Thyroid gland (tissue), 4 donors: ENCODE measurements around the gene PIM3. TPM values are rescaled to one million over a fixed set of nuclear protein-coding genes. Genes with fewer than 3 reads are reported as not detected.
"Not testable (repeated sequence)": the region's sequence is repeated elsewhere in the genome, so short reads cannot be mapped to it uniquely, and the experiment has no call there.

Experiments used
- DNase-seq, 2 donors: peaks; one replicate each; pipeline ENCODE4 v3.0.0-alpha.2; 2019
- H3K27ac ChIP-seq, 3 donors: fragments of 200-600 bp; sonication (generic); 1 replicate in 2 of 3; 2 replicates in 1 of 3; pipeline ENCODE4 v1.5.1; 2016 to 2019; ENCODE audit warnings: mild to moderate bottlenecking in 1 of 3, moderate library complexity in 1 of 3
- H3K27me3 ChIP-seq: fragments of 200-600 bp; sonication (generic); one replicate; pipeline ENCODE4 v1.5.1; 2019
- H3K36me3 ChIP-seq, 2 donors: fragments of 200-600 bp; sonication (generic); one replicate each; pipeline ENCODE4 v1.5.1; 2016 to 2019
- H3K4me1 ChIP-seq, 2 donors: fragments of 200-600 bp; sonication (generic); one replicate each; pipeline ENCODE4 v1.5.1; 2017 to 2019
- H3K4me3 ChIP-seq, 3 donors: fragments of 200-600 bp; sonication (generic); replicated peaks in 1 of 3; 1 replicate in 2 of 3; 2 replicates in 1 of 3; pipeline ENCODE4 v1.5.1; 2016; ENCODE audit warnings: mild to moderate bottlenecking in 1 of 3
- H3K9me3 ChIP-seq: fragments of 200-600 bp; sonication (generic); one replicate; pipeline ENCODE4 v1.5.1; 2017
- POLR2A ChIP-seq, 2 donors: fragments of 450-650 bp; IDR thresholded peaks; one replicate each; pipeline ENCODE4 v1.6.1; 2017; ENCODE audit warnings: antibody characterized with exemption in 2 of 2, mild to moderate bottlenecking in 2 of 2, moderate library complexity in 1 of 2
- WGBS, 2 donors: methylation state at CpG; one replicate each; pipeline ENCODE4 v1.1.5; 2017; 5-methylcytosine and 5-hydroxymethylcytosine counted together
- intact Hi-C: fragments of 100-400 bp; cut with DNase I; formaldehyde crosslinking; loops from one replicate; pipeline ENCODE4 v1.15.1; 2023
- total RNA-seq, 4 donors: library from RNA; depleted of rRNA; stranded (reverse); fragments of >200 nt; gene quantifications; one replicate each; pipeline ENCODE4 v1.2.3, GENCODE V29; 2016
- TF ChIP-seq, protein P1 (sequence below), 6 experiments: fragments of 200-600 bp in 3 of 6; fragments of 450-650 bp in 3 of 6; sonication (generic) in 3 of 6; IDR thresholded peaks; one replicate each; pipeline ENCODE4 v1.5.1; 2016 to 2019; ENCODE audit warnings: antibody characterized with exemption in 6 of 6, mild to moderate bottlenecking in 2 of 6, inconsistent platforms in 1 of 6, moderate library complexity in 1 of 6

PIM3 gene
- total RNA-seq, 4 donors from 2014 or later = 45.4 to 108 (median 73.2) TPM

DNA sequence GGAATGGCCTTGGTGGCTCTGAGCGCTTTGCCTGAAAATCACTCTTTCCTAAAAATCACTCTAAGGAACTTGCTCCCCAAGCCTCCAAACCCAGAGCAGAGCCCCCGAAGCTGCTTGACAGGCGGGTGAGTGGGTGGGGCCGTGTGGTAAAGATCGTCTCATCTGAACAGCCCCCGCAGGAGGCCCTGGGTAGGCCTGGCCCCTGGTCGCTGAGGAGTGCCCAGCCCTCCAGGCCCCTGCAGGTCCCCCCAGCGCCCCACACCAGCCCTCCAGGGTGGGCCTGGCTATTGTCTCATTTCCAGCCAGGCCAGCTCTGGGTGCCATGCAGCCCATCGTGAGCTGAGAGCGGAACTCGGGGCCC lies 17.2 kb upstream of the PIM3 start:
- H3K27me3 ChIP-seq = no peaks in the 10 kb centered on the region
- no peaks in the 10 kb centered on the region for H3K36me3 ChIP-seq
- TF ChIP-seq, protein P1, sequence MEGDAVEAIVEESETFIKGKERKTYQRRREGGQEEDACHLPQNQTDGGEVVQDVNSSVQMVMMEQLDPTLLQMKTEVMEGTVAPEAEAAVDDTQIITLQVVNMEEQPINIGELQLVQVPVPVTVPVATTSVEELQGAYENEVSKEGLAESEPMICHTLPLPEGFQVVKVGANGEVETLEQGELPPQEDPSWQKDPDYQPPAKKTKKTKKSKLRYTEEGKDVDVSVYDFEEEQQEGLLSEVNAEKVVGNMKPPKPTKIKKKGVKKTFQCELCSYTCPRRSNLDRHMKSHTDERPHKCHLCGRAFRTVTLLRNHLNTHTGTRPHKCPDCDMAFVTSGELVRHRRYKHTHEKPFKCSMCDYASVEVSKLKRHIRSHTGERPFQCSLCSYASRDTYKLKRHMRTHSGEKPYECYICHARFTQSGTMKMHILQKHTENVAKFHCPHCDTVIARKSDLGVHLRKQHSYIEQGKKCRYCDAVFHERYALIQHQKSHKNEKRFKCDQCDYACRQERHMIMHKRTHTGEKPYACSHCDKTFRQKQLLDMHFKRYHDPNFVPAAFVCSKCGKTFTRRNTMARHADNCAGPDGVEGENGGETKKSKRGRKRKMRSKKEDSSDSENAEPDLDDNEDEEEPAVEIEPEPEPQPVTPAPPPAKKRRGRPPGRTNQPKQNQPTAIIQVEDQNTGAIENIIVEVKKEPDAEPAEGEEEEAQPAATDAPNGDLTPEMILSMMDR (IDR thresholded peaks at IDR 0.05) = no peak
- TF ChIP-seq POLR2A (IDR thresholded peaks at IDR 0.05) = no peak
- H3K4me1 ChIP-seq = peaks cover 8 to 30% of the 10 kb centered on the region in 2 donors
- 86 to 92% methylated on average over 4 to 7 of the region's 11 CpGs for WGBS, 2 donors
- no peaks in the 10 kb centered on the region for H3K9me3 ChIP-seq
- DNase-seq = no peak
- intact Hi-C loops = no loop called here
- no peak overlapping the region for H3K4me3 ChIP-seq
- H3K27ac ChIP-seq = no peak overlapping the region

DNA sequence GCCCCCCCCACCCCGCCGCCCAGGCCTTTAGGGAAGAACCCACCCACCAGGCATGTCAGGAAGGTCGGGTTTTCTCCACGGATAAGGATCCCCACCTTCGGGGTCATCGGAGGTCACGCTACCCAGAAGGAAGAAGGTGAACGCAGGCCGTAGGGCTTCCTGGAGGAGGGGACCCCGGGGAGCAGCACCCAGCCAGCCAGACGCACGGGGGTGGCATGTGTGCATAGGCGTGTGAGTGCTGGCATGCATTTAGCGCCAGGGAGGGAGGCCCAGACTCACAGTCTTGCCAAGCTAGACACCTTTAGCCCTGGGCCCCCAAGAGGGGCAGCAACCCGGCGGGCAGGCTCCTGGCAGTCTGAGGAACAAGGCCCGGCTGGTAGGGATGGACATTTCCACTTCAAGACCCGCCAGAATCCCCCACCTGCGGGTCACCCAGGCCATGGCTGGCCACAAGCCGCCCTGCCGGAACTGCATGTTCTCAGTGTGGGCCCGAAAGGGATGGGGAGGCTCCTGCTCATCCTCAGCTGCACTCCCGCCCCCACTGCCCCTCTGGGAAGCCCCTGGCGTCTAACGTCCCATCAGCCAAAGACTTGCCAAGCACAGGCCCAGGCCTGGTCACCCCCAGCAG lies 16.7 kb upstream of the PIM3 start:
- Histone ChIP-seq H3K4me3 (no peak overlapping the region), H3K9me3 (no peaks in the 10 kb centered on the region), H3K27me3 (no peaks in the 10 kb centered on the region), H3K4me1 (peaks cover 13 to 31% of the 10 kb centered on the region in 2 donors), H3K36me3 (no peaks in the 10 kb centered on the region), H3K27ac (no peak overlapping the region)
- DNase-seq = no peak
- WGBS, 2 donors = 86% methylated on average over 11 to 25 of the region's 25 CpGs
- intact Hi-C loops = no loop called here
- no peak for TF ChIP-seq POLR2A (IDR thresholded peaks at IDR 0.05)
- TF ChIP-seq, protein P1 (IDR thresholded peaks at IDR 0.05) = no peak

DNA sequence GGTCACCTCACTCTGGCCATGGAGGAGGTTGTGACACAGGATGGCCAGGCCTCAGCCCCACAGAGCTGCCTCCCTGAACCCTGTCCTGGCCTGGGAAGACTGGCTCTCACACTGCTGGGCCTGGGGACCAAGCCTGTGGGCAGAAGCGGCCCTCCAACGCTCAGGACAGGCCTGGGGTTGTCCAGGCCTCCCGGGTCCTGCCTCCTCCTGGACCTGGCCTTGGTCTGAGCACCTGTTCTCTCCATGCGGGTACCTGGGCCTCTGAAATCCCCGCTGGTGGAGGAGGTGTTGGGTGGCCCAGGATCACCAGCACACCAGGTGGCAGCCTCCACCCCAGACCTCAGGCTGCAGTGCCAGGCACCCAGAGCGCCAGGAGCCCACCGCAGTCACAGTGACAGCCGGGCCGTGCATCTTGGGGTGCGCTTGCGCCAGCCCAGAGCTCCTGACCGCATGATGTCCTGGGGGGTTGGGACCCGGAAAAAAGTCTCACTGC lies 16.1 kb upstream of the PIM3 start:
- WGBS, 2 donors = 100% methylated on average over 10 of the region's 13 CpGs; no CpG with 5 or more reads in 1 of the 2 donors
- Histone ChIP-seq H3K36me3 (no peaks in the 10 kb centered on the region), H3K27ac (no peak overlapping the region), H3K9me3 (no peaks in the 10 kb centered on the region), H3K27me3 (no peaks in the 10 kb centered on the region), H3K4me1 (peaks cover 18 to 31% of the 10 kb centered on the region in 2 donors), H3K4me3 (no peak overlapping the region)
- TF ChIP-seq POLR2A (IDR thresholded peaks at IDR 0.05) = no peak
- TF ChIP-seq, protein P1 (IDR thresholded peaks at IDR 0.05) = no peak
- DNase-seq = no peak
- intact Hi-C loops = no loop called here

DNA sequence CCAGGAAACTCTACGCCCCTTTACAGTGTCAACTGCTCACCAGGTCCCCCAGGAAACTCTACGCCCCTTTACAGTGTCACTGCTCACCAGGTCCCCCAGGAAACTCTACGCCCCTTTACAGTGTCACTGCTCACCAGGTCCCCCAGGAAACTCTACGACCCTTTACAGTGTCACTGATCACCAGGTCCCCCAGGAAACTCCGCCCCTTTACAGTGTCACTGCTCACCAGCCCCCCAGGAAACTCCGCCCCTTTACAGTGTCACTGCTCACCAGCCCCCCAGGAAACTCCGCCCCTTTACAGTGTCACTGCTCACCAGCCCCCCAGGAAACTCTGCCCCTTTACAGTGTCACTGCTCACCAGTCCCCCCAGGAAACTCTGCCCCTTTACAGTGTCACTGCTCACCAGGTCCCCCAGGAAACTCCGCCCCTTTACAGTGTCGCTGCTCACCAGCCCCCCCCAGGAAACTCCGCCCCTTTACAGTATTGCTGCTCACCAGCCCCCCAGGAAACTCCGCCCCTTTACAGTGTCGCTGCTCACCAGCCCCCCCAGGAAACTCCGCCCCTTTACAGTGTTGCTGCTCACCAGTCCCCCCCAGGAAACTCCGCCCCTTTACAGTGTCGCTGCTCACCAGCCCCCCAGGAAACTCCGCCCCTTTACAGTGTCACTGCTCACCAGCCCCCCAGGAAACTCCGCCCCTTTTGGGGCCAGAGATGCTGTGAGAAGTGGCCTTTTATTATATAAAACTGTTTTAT lies 15.4 kb upstream of the PIM3 start:
- H3K27ac ChIP-seq, H3K4me3 ChIP-seq, DNase-seq, intact Hi-C loops, H3K27me3 ChIP-seq, H3K36me3 ChIP-seq, H3K9me3 ChIP-seq: not testable (repeated sequence)
- 86 to 91% methylated on average over 11 of the region's 17 CpGs for whole genome bisulfite sequencing, 2 donors
- H3K4me1 ChIP-seq = peaks cover 26 to 32% of the 10 kb centered on the region in 2 donors

DNA sequence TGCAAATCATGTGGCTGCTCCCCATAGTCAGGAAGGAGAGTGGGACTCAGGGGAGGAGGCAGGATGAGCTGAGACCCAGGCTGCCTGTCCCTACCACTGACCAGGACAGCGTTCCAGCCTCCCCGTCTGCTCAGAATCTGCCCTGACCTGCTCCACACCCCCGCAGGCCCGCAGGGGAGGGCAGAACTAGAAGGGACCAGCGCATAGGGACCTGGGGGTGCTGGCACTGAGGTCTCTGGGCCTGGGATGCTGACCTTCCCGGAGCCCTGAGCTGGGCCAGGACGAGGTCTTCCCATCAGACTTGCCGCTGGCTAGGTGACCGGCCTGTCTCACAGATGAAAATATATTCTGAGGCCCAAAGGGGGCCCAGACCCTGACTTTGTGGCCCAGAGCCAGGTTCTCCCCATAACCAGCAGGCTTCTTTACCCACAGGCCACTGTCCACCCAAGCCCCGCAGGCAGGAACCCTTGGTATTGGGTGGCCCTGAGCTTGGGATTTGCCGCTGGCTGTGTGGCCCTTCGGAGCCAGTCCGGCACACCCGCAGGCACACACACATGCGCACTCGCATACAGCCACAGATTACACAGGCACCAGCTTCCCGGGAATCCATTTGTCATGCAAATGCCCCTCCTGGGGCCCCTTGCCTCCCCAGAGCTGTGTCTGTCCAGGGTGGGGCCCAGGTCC lies 13.8 kb upstream of the PIM3 start:
- no peak for DNase-seq
- H3K4me1 ChIP-seq = peaks cover 39 to 47% of the 10 kb centered on the region in 2 donors
- H3K9me3 ChIP-seq = no peaks in the 10 kb centered on the region
- TF ChIP-seq, protein P1 (IDR thresholded peaks at IDR 0.05) = no peak
- TF ChIP-seq POLR2A (IDR thresholded peaks at IDR 0.05) = no peak
- H3K4me3 ChIP-seq = no peak overlapping the region
- H3K27me3 ChIP-seq = no peaks in the 10 kb centered on the region
- intact Hi-C loops = no loop called here
- peak overlapping the region in 2 of 3 donors; percentile 99 for H3K27ac ChIP-seq
- 87 to 92% methylated on average over 8 to 14 of the region's 17 CpGs for WGBS, 2 donors
- no peaks in the 10 kb centered on the region for H3K36me3 ChIP-seq
